Neural cell (in vitro differentiated cells): ENCODE measurements around the gene HOXC12. TPM values are rescaled to one million over a fixed set of nuclear protein-coding genes. Genes with fewer than 3 reads are reported as not detected.

Experiments
- H2AFZ ChIP-seq: fragments of 200-600, 300-800 bp; sonication (generic), shearing (Covaris generic); 2 replicates; pipeline ENCODE4 v1.6.0; 2014; ENCODE audit warnings: low read depth, mild to moderate bottlenecking, antibody characterized with exemption, low read length, moderate library complexity
- H3F3A ChIP-seq: fragments of 200-600 bp; shearing (Covaris generic); 2 replicates; pipeline ENCODE4 v1.6.1; 2016; ENCODE audit warnings: mild to moderate bottlenecking, moderate library complexity, mixed read lengths, antibody characterized with exemption, low read length; ENCODE audit not compliant: insufficient read depth, poor library complexity, severe bottlenecking
- H3K27ac ChIP-seq: fragments of 200-600, 300-800 bp; sonication (generic), shearing (Covaris generic); 2 replicates; pipeline ENCODE4 v1.5.1; 2014; ENCODE audit warnings: mild to moderate bottlenecking, low read length, moderate library complexity
- H3K27me3 ChIP-seq: fragments of 300-800, 200-600 bp; sonication (generic), shearing (Covaris generic); 2 replicates; pipeline ENCODE4 v1.6.0; 2014; ENCODE audit warnings: mild to moderate bottlenecking, low read depth, low read length, moderate library complexity; ENCODE audit not compliant: insufficient read depth
- H3K36me3 ChIP-seq: fragments of 300-800, 200-600 bp; sonication (generic), shearing (Covaris generic); 2 replicates; pipeline ENCODE4 v1.5.1; 2014; ENCODE audit warnings: mild to moderate bottlenecking, antibody characterized with exemption, low read length, moderate library complexity; ENCODE audit not compliant: insufficient read depth
- H3K4me2 ChIP-seq: fragments of 300-800, 200-600 bp; sonication (generic), shearing (Covaris generic); 2 replicates; pipeline ENCODE4 v1.6.0; 2014; ENCODE audit warnings: mild to moderate bottlenecking, low read length
- H3K4me3 ChIP-seq: fragments of 300-800, 200-600 bp; sonication (generic), shearing (Covaris generic); 2 replicates; pipeline ENCODE4 v1.5.1; 2014; ENCODE audit warnings: mild to moderate bottlenecking, low read length, moderate library complexity
- H3K79me2 ChIP-seq: fragments of 200-600 bp; shearing (Covaris generic); replicated peaks from 2 replicates; pipeline ENCODE4 v1.6.0; 2014; ENCODE audit warnings: mild to moderate bottlenecking, low read length, moderate library complexity; ENCODE audit not compliant: insufficient read depth
- H3K9ac ChIP-seq: fragments of 300-800, 200-600 bp; sonication (generic), shearing (Covaris generic); 2 replicates; pipeline ENCODE4 v1.6.1; 2016; ENCODE audit warnings: mild to moderate bottlenecking, low read length, mixed read lengths
- H3K9me2 ChIP-seq: fragments of 200-600 bp; shearing (Covaris generic); 2 replicates; pipeline ENCODE4 v1.6.1; 2016; ENCODE audit warnings: mild to moderate bottlenecking, low read length, mixed read lengths; ENCODE audit not compliant: insufficient read depth
- H3K9me3 ChIP-seq: fragments of 200-600, 300-800 bp; sonication (generic), shearing (Covaris generic); 2 replicates; pipeline ENCODE4 v1.6.1; 2016; ENCODE audit warnings: mild to moderate bottlenecking, mixed run types, low read length, moderate library complexity, mixed read lengths
- H4K20me1 ChIP-seq: fragments of 200-600 bp; shearing (Covaris generic); 2 replicates; pipeline ENCODE4 v1.6.1; 2016; ENCODE audit warnings: mild to moderate bottlenecking, mixed run types; ENCODE audit not compliant: insufficient read depth
- CTCF ChIP-seq: fragments of 450-650 bp; IDR thresholded peaks from 2 replicates; pipeline ENCODE4 v1.5.1; 2014; ENCODE audit warnings: antibody characterized with exemption, mild to moderate bottlenecking, moderate library complexity; ENCODE audit not compliant: poor library complexity, severe bottlenecking
- EP300 ChIP-seq: fragments of 450-650 bp; conservative IDR thresholded peaks from 2 replicates; pipeline ENCODE4 v1.6.1; 2014; ENCODE audit warnings: antibody characterized with exemption, mild to moderate bottlenecking, moderate library complexity; ENCODE audit not compliant: poor library complexity, severe bottlenecking
- EZH2 ChIP-seq: fragments of 200-600, 300-800 bp; shearing (Covaris generic), sonication (generic); IDR thresholded peaks from 2 replicates; pipeline ENCODE4 v1.6.1; 2014; ENCODE audit warnings: antibody characterized with exemption, low read length, borderline replicate concordance, mild to moderate bottlenecking; ENCODE audit not compliant: insufficient read depth, poor library complexity, severe bottlenecking
- MXI1 ChIP-seq: fragments of 450-650 bp; conservative IDR thresholded peaks from 2 replicates; pipeline ENCODE4 v1.6.1; 2014; ENCODE audit warnings: antibody characterized with exemption, mild to moderate bottlenecking; ENCODE audit not compliant: poor library complexity, severe bottlenecking
- POLR2AphosphoS5 ChIP-seq: IDR thresholded peaks from 2 replicates; pipeline ENCODE4 v1.6.1; 2012
- RAD21 ChIP-seq: fragments of 450-650 bp; conservative IDR thresholded peaks from 2 replicates; pipeline ENCODE4 v1.6.1; 2014; ENCODE audit warnings: antibody characterized with exemption, mild to moderate bottlenecking, moderate library complexity
- REST ChIP-seq: IDR thresholded peaks from 2 replicates; pipeline ENCODE4 v1.6.1; 2012; ENCODE audit warnings: borderline replicate concordance
- SMC3 ChIP-seq: fragments of 450-650 bp; conservative IDR thresholded peaks from 2 replicates; pipeline ENCODE4 v1.6.1; 2014; ENCODE audit warnings: antibody characterized with exemption, mild to moderate bottlenecking, moderate library complexity; ENCODE audit not compliant: poor library complexity
- TAF1 ChIP-seq: IDR thresholded peaks from 2 replicates; pipeline ENCODE4 v1.6.1; 2012; ENCODE audit warnings: low read depth
- polyA plus RNA-seq: library from polyadenylated mRNA; depleted of rRNA; stranded (reverse); fragments of >200 nt; gene quantifications from 2 replicates; pipeline ENCODE4 v1.2.3, GENCODE V29; 2014

The HOXC12 gene
- polyA plus RNA-seq, 1 donor from 2014 or later = not detected

- Histone ChIP-seq H3K4me2 (no peak overlapping the region), H4K20me1 (no peaks in the 10 kb centered on the region), H3K4me3 (no peak overlapping the region), H3K79me2 (no peaks in the 10 kb centered on the region), H2AFZ (no peak overlapping the region), H3F3A (no peaks in the 10 kb centered on the region), H3K9me3 (no peaks in the 10 kb centered on the region), H3K9me2 (no peaks in the 10 kb centered on the region), H3K36me3 (no peaks in the 10 kb centered on the region), H3K9ac (no peak overlapping the region), H3K27me3 (peaks cover 100% of the 10 kb centered on the region), H3K27ac (no peak overlapping the region)
- TF ChIP-seq TAF1 (no peak), EP300 (no peak), SMC3 (no peak), MXI1 (no peak), RAD21 (no peak), CTCF (no peak), EZH2 (no peak), POLR2AphosphoS5 (no peak), REST (no peak)
These were observed 47.7 kb downstream of the HOXC12 start for GRCh38 chr12:54002278-54002914.

- TF ChIP-seq SMC3 (no peak), POLR2AphosphoS5 (no peak), REST (no peak), MXI1 (no peak), RAD21 (no peak), TAF1 (no peak), CTCF (no peak), EP300 (no peak), EZH2 (no peak)
- H2AFZ ChIP-seq = no peak overlapping the region
- no peaks in the 10 kb centered on the region for H3F3A ChIP-seq
- no peak overlapping the region for H3K4me3 ChIP-seq
- H3K79me2 ChIP-seq = no peaks in the 10 kb centered on the region
- H3K9ac ChIP-seq = no peak overlapping the region
- H3K9me2 ChIP-seq = no peaks in the 10 kb centered on the region
- H3K4me2 ChIP-seq = no peak overlapping the region
- H4K20me1 ChIP-seq = no peaks in the 10 kb centered on the region
- peaks cover 100% of the 10 kb centered on the region for H3K27me3 ChIP-seq
- no peaks in the 10 kb centered on the region for H3K9me3 ChIP-seq
- no peaks in the 10 kb centered on the region for H3K36me3 ChIP-seq
- no peak overlapping the region for H3K27ac ChIP-seq
These were observed 48.2 kb downstream of the HOXC12 start for GRCh38 chr12:54002915-54003389.
